Stimulated activated CD4-positive, alpha-beta T cell treated with anti-CD3 and anti-CD28 coated beads, Interleukin-4, amount 100 ng/mL, for 4 hours (primary cell): ENCODE data around the gene CD81.

ENCODE experiments used
- DNase-seq, 2 experiments: peaks; one replicate each; pipeline ENCODE4 v3.0.0-alpha.2; 2020

CD81 gene

GRCh38 chr11:2377511-2378443, 667 bp downstream of the CD81 start:
- DNase-seq = peak; percentile 69 to 73

- DNase-seq = no peak
Measured at GRCh38 chr11:2378527-2379210, 1.6 kb downstream of the CD81 start.

- DNase-seq = no peak
Measured at GRCh38 chr11:2379466-2380174, 2.5 kb downstream of the CD81 start.

GRCh38 chr11:2380396-2380795, 3.3 kb downstream of the CD81 start:
- DNase-seq = no peak

- no peak for DNase-seq
Measured at GRCh38 chr11:2380807-2381350, 3.8 kb downstream of the CD81 start.

- DNase-seq = no peak
Measured at GRCh38 chr11:2381494-2382128, 4.5 kb downstream of the CD81 start.

GRCh38 chr11:2382129-2382517, 5.0 kb downstream of the CD81 start:
- no peak for DNase-seq

- DNase-seq = no peak
Measured at GRCh38 chr11:2382936-2383851, 6.1 kb downstream of the CD81 start.

- DNase-seq = no peak
Measured at GRCh38 chr11:2383852-2384804, 7.0 kb downstream of the CD81 start.

- DNase-seq = no peak
Measured at GRCh38 chr11:2385156-2386151, 8.3 kb downstream of the CD81 start.

- no peak for DNase-seq
Measured at GRCh38 chr11:2386591-2386990, 9.5 kb downstream of the CD81 start.

GRCh38 chr11:2387266-2387987, 10.3 kb downstream of the CD81 start:
- DNase-seq = no peak

GRCh38 chr11:2388431-2389376, 11.6 kb downstream of the CD81 start:
- DNase-seq = no peak

- no peak for DNase-seq
Measured at GRCh38 chr11:2389377-2390026, 12.4 kb downstream of the CD81 start.

- no peak for DNase-seq
Measured at GRCh38 chr11:2390091-2390724, 13.1 kb downstream of the CD81 start.

GRCh38 chr11:2390725-2391151, 13.6 kb downstream of the CD81 start:
- DNase-seq = no peak
